ENCODE measurements around the gene RACK1.
A peak's percentile ranks its signal among the peaks of the same experiment; 100 is the strongest.

The RACK1 gene

GRCh38 chr5:181191526-181192336 lies 52.0 kb downstream of the RACK1 start:
- H3K9me2 ChIP-seq (replicated peaks; ENCODE audit: control insufficient read depth, low read length), result no peaks in the 10 kb centered on the region
- H3K27me3 ChIP-seq (ENCODE audit: control insufficient read depth, low read length), result no peaks in the 10 kb centered on the region
- peak overlapping the region; percentile 80 for H3K27ac ChIP-seq (ENCODE audit: low read depth, low read length)
- peaks cover 24% of the 10 kb centered on the region for H3K4me1 ChIP-seq (ENCODE audit: control insufficient read depth, low read length)
- H3F3A ChIP-seq (ENCODE audit: control insufficient read depth, insufficient read depth), result peaks cover 17% of the 10 kb centered on the region
- H3K9me3 ChIP-seq (ENCODE audit: control insufficient read depth, insufficient read depth, low read length), result no peaks in the 10 kb centered on the region
- H3K4me3 ChIP-seq (ENCODE audit: low read length), result peak overlapping the region; percentile 94
- no peak for TF ChIP-seq CTCF (IDR thresholded peaks at IDR 0.05; ENCODE audit: low read depth, low read length, poor library complexity, severe bottlenecking)
- no peak for TF ChIP-seq EZH2phosphoT487 (IDR thresholded peaks at IDR 0.05; ENCODE audit: borderline replicate concordance, low read length)
- H4K20me1 ChIP-seq (ENCODE audit: control insufficient read depth, insufficient read depth, low read depth, low read length), result no peaks in the 10 kb centered on the region
- H3K36me3 ChIP-seq (ENCODE audit: control insufficient read depth, low read length), result no peaks in the 10 kb centered on the region
- peak overlapping the region; percentile 98 for H3K4me2 ChIP-seq (ENCODE audit: low read length)
- peaks cover 9% of the 10 kb centered on the region for H3K79me2 ChIP-seq (ENCODE audit: control insufficient read depth, low read length)

- Histone ChIP-seq H3K27me3 (ENCODE audit: control insufficient read depth, low read length) (no peaks in the 10 kb centered on the region), H3K9me2 (replicated peaks; ENCODE audit: control insufficient read depth, low read length) (no peaks in the 10 kb centered on the region), H3K27ac (ENCODE audit: low read depth, low read length) (peak overlapping the region; percentile 80), H3K4me2 (ENCODE audit: low read length) (peak overlapping the region; percentile 98), H3K36me3 (ENCODE audit: control insufficient read depth, low read length) (no peaks in the 10 kb centered on the region), H3K4me1 (ENCODE audit: control insufficient read depth, low read length) (peaks cover 31% of the 10 kb centered on the region), H3K79me2 (ENCODE audit: control insufficient read depth, low read length) (peaks cover 9% of the 10 kb centered on the region), H3F3A (ENCODE audit: control insufficient read depth, insufficient read depth) (peaks cover 25% of the 10 kb centered on the region), H3K4me3 (ENCODE audit: low read length) (peak overlapping the region; percentile 94), H3K9me3 (ENCODE audit: control insufficient read depth, insufficient read depth, low read length) (no peaks in the 10 kb centered on the region), H4K20me1 (ENCODE audit: control insufficient read depth, insufficient read depth, low read depth, low read length) (no peaks in the 10 kb centered on the region)
- TF ChIP-seq EZH2phosphoT487 (IDR thresholded peaks at IDR 0.05; ENCODE audit: borderline replicate concordance, low read length), result no peak
- TF ChIP-seq CTCF (IDR thresholded peaks at IDR 0.05; ENCODE audit: low read depth, low read length, poor library complexity, severe bottlenecking), result peak; percentile 67
Observed at GRCh38 chr5:181190711-181191525, 52.8 kb downstream of the RACK1 start.

GRCh38 chr5:181189962-181190710 lies 53.6 kb downstream of the RACK1 start:
- Histone ChIP-seq H3K79me2 (ENCODE audit: control insufficient read depth, low read length) (peaks cover 9% of the 10 kb centered on the region), H4K20me1 (ENCODE audit: control insufficient read depth, insufficient read depth, low read depth, low read length) (no peaks in the 10 kb centered on the region), H3K4me2 (ENCODE audit: low read length) (peak overlapping the region; percentile 98), H3K27me3 (ENCODE audit: control insufficient read depth, low read length) (no peaks in the 10 kb centered on the region), H3K36me3 (ENCODE audit: control insufficient read depth, low read length) (no peaks in the 10 kb centered on the region), H3K9me2 (replicated peaks; ENCODE audit: control insufficient read depth, low read length) (no peaks in the 10 kb centered on the region), H3K9me3 (ENCODE audit: control insufficient read depth, insufficient read depth, low read length) (no peaks in the 10 kb centered on the region), H3K27ac (ENCODE audit: low read depth, low read length) (peak overlapping the region; percentile 80), H3K4me1 (ENCODE audit: control insufficient read depth, low read length) (peaks cover 38% of the 10 kb centered on the region), H3F3A (ENCODE audit: control insufficient read depth, insufficient read depth) (peaks cover 25% of the 10 kb centered on the region), H3K4me3 (ENCODE audit: low read length) (peak overlapping the region; percentile 94)
- TF ChIP-seq EZH2phosphoT487 (IDR thresholded peaks at IDR 0.05; ENCODE audit: borderline replicate concordance, low read length) (no peak), CTCF (IDR thresholded peaks at IDR 0.05; ENCODE audit: low read depth, low read length, poor library complexity, severe bottlenecking) (no peak)

All from DOHH2 (cell line).